ENCODE measurements around the gene PRSS50.

DNA sequence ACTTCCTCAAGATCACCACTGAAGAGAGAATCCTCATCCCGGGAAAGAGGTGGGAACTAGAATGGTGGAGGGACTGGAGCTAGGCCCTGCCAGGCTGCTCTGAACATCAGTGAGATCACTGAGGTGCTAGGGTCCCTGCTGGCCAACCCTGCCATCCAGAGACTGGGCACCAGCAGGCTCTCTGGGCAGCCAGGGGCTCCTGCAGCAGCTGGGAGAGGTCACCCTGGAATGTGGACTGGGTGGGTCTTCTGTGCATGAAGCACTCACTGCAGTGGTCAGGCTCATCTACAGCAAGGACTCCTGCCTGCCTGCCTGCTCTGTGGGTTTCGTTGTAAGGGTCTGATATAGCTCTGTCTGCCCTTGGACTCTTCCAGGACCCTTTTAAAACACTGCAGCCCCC is 49.1 kb downstream of the PRSS50 start:
- TF ChIP-seq CTCF (IDR thresholded peaks at IDR 0.05) (no peak), EP300 (IDR thresholded peaks at IDR 0.05) (no peak), POLR2A (IDR thresholded peaks at IDR 0.05) (no peak)
